T1000 (cell line): ENCODE data around the gene SLC5A10.

Experiments
- DNase-seq: peaks from one replicate; lab custom pipeline; 2025; ENCODE audit warnings: mixed read lengths; lab: John Stamatoyannopoulos, UW

SLC5A10 gene

GRCh38 chr17:18964550-18964949 lies 12.6 kb downstream of the SLC5A10 start:
- DNase-seq = no peak

GRCh38 chr17:18965530-18966236 lies 13.7 kb downstream of the SLC5A10 start:
- no peak for DNase-seq

GRCh38 chr17:18966831-18967624 lies 15.1 kb downstream of the SLC5A10 start:
- DNase-seq = no peak

- no peak for DNase-seq
Observed at GRCh38 chr17:18967916-18968315, 16.0 kb downstream of the SLC5A10 start.

GRCh38 chr17:18968345-18968744 lies 16.4 kb downstream of the SLC5A10 start:
- no peak for DNase-seq

GRCh38 chr17:18968945-18969887 lies 17.3 kb downstream of the SLC5A10 start:
- DNase-seq = no peak

GRCh38 chr17:18970582-18971480 lies 18.9 kb downstream of the SLC5A10 start:
- no peak for DNase-seq

- no peak for DNase-seq
Observed at GRCh38 chr17:18971801-18972200, 19.8 kb downstream of the SLC5A10 start.

GRCh38 chr17:18974407-18975149 lies 22.6 kb downstream of the SLC5A10 start:
- no peak for DNase-seq

- DNase-seq = no peak
Observed at GRCh38 chr17:18975597-18975996, 23.6 kb downstream of the SLC5A10 start.

GRCh38 chr17:18976201-18976600 lies 24.2 kb downstream of the SLC5A10 start:
- DNase-seq = no peak

GRCh38 chr17:18977021-18977420 lies 25.1 kb downstream of the SLC5A10 start:
- no peak for DNase-seq

- DNase-seq = no peak
Observed at GRCh38 chr17:18977646-18978045, 25.7 kb downstream of the SLC5A10 start.

GRCh38 chr17:18978050-18978449 lies 26.1 kb downstream of the SLC5A10 start:
- DNase-seq = no peak

- no peak for DNase-seq
Observed at GRCh38 chr17:18978655-18979054, 26.7 kb downstream of the SLC5A10 start.

- peak; percentile 44 for DNase-seq
Observed at GRCh38 chr17:18980682-18981334, 28.8 kb downstream of the SLC5A10 start.

GRCh38 chr17:18981335-18981641 lies 29.3 kb downstream of the SLC5A10 start:
- no peak for DNase-seq

- peak; percentile 64 for DNase-seq
Observed at GRCh38 chr17:18981642-18982424, 29.9 kb downstream of the SLC5A10 start.
